Fibroblast of gingiva (primary cell): ENCODE data around the gene PARD6A.

Experiments used
- DNase-seq: peaks from one replicate; pipeline ENCODE4 v3.0.0-alpha.2; 2011; ENCODE audit warnings: low read depth

The PARD6A gene, protein sequence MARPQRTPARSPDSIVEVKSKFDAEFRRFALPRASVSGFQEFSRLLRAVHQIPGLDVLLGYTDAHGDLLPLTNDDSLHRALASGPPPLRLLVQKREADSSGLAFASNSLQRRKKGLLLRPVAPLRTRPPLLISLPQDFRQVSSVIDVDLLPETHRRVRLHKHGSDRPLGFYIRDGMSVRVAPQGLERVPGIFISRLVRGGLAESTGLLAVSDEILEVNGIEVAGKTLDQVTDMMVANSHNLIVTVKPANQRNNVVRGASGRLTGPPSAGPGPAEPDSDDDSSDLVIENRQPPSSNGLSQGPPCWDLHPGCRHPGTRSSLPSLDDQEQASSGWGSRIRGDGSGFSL

DNA sequence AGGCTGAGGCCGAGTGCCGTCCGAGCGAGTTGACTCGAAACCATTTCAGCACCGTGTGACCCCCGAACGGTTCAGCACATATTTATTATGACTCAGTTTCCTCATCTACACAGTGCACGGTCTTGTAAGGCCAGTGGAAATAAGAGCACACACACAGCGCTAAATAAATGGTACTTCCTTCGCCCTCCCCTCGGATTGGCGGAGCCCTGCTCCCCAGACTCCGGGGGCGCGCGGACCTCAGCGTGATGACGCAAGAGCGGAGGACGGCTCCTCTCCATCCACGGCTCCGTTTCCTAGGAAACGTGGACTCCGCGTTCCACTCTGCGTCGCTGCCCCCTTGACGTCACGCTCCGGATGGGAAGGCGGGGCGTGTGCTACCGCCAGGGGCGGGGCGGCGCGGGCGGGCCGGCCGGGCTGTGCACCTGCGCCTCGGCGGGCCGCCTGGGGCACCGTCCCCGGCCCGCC lies at the start of gene PARD6A:
TSS of gene PARD6A (plus strand) at position 397 of the 465 bp plus-strand sequence. CDS start 79 bp downstream, outside the sequence.
- DNase-seq = peak; percentile 96

DNA sequence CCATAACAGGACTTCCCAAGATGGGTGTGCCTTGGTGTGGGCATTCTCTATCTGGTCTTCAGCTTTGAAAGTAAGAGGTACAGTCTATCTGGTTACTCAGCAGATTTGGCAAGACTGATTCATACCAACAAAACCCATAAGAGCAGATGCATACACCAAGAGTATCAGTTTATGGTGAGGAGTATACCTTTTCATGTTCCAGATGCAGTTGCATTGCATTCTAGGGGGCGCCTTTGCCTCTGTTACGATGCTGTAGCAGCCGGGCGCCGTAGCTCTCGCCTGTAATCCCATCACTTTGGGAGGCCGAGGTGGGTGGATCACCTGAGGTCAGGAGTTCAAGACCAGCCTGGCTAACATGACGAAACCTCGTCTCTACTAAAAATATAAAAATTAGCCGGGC lies 47.0 kb upstream of the PARD6A start:
- DNase-seq = no peak

DNA sequence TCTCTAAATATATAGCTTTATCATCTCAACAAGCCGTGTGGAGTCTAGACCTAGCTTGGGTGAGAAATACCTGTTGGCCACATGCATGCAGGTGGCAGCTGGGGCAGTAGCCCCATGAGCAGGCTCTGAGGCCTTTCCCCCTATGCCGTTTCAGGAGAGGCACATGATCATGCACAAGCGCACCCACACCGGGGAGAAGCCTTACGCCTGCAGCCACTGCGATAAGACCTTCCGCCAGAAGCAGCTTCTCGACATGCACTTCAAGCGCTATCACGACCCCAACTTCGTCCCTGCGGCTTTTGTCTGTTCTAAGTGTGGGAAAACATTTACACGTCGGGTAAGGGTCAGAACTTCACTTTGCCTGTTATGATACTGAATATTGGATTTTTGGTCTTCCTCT lies 32.5 kb upstream of the PARD6A start:
- DNase-seq = no peak

DNA sequence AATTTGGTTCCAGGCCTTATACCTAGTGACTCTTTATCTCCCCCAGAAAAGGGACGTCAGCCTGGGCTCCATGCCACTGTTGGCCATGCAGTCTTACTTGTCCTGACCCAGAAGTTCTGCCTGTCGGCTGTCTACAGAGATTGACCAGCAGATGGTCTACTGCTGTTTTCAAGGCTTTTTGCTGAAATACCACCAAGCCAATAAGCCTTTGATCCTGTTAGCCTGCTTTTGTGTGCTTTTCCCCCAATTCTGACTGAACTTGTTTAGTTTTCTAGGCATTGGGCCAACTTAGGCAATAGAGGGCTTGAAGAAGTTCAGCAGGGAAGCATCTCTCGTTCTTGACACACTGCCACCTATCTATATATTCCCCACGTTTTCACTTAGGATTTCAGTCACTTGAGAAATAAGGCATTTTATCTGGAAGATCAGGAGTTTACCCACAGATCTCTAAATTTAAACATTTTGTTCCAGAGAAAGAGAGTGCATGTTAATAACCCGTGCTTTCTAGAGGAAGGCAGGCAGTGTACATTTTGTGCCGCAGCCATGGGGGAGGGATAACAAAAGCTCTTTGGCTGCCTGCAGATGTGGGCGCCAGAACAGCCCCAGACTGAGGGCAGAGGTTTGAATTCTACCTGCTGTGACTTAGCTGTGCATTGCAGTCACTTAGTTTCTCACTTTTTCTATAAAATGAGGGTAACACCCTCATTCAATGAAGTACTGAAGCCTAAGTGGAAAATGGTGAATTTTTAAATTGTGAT lies 28.2 kb upstream of the PARD6A start:
- DNase-seq = peak; percentile 52

DNA sequence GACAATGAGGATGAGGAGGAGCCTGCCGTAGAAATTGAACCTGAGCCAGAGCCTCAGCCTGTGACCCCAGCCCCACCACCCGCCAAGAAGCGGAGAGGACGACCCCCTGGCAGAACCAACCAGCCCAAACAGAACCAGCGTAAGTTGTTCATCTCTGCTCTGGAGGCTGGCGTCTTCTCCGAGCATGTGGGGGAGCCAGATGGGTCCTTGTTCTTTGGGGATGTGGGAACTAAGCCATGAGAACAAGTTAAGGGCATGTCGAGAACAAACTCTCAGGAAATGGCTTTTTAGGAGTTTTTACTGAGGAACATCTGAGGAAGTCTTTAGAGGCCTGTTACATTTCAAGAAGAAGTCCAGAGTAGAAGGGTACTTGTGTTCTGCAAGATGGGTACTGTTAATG lies 24.0 kb upstream of the PARD6A start:
- DNase-seq = no peak

DNA sequence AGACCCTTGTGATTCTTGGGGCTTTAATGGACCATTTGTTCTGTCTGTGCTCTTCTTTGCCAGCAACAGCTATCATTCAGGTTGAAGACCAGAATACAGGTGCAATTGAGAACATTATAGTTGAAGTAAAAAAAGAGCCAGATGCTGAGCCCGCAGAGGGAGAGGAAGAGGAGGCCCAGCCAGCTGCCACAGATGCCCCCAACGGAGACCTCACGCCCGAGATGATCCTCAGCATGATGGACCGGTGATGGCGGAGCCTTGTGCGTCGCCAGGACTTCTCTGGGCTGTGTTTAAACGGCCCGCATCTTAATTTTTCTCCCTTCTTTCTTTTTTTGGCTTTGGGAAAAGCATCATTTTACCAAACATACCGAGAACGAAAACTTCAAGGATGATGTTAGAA lies 23.1 kb upstream of the PARD6A start:
- DNase-seq = no peak

DNA sequence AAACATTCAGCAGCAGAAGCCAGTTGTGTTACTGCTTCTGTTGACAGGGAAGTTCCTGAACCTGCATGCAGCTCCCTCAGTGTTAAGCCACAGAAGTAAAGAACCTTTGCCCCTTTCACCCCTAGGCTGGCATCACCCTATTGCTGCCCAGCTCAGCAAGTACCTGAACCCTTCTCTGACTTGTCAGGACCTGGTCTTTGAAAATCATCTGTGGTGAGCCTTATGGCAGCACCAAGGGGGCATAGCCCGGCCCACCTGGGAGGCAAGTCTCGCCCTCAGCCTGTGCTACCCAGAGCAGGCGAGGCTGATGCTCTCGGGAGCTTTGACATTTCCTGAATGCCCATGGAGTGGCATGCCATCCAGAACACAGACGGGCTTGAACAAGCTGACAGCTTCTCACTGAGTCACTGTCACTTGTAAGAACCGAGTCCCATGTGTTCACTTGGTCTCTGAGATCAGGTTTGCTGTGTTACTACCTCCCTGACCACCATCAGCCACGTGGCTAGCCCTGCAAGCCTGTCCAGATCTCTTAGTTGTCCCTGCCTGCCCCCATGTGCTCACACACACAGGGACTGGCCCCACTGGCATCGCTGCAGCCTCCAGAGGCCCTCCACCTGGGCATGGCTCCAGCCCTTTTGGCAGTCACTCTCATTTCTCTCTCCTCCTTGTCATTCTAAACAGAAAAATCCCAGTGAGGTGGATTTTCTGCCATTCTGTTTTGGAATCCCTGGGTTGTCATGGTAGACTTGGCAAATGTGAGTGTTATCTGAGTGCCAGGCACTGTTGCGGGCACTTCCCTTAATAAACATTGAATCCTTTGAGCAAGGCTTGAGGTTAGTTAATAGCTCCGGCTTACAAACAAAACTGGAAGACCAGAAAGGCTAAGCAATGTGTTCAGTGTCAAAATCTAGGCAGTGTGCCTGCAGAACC lies 18.7 kb upstream of the PARD6A start:
- peak; percentile 78 for DNase-seq

DNA sequence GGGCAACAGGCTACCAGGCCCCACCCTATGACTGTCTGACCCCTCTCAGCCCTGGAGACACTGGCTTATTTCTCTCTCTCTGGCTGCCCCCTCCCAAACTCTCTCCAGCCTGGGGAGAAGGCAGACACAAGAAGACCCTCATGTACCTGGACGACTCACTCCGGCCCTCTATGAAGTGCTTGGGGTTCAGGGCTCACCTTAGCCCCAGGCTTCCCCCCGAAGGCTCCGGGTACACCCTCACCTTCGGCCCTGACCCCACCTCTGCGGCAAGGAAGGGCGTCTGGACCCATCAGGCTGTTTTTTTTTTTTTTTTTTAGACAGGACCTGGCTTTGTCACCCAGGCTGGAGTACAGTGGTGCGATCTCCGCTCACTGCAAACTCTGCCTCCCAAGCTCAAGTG lies 16.7 kb upstream of the PARD6A start:
- DNase-seq = no peak

DNA sequence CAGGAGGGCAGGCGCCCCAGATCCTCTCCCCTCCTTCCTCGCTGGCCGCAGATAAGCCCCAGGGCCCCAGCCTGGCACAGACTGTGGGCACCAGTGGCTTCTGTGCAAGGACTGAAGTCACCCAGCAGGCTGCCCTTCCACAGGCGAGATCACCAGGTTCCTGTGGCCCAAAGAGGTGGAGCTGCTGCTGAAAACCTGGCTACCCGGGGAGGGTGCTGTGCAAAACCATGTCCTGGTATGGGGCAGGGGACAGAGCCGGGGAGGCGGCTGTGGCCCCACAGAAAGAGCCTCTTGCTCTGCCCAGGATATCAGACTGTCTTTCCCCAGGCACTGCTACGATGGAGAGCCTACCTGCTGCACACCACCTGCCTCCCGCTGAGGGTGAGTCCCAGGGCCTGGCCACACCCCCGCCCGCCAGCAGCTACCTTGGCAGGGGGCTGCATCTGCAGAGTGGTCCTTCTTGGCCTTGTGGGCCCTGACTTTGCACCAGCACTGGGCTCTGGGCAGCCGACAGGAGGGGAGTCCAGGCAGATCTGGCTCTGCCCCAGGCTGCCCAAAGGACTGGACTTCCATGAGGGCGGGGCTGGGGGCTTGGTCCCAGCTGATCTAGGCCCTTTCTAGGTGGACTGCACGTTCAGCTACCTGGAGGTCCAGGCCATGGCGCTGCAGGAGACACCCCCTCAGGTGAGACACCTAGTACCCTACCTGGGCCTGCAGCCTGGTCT lies 15.2 kb upstream of the PARD6A start:
- no peak for DNase-seq

DNA sequence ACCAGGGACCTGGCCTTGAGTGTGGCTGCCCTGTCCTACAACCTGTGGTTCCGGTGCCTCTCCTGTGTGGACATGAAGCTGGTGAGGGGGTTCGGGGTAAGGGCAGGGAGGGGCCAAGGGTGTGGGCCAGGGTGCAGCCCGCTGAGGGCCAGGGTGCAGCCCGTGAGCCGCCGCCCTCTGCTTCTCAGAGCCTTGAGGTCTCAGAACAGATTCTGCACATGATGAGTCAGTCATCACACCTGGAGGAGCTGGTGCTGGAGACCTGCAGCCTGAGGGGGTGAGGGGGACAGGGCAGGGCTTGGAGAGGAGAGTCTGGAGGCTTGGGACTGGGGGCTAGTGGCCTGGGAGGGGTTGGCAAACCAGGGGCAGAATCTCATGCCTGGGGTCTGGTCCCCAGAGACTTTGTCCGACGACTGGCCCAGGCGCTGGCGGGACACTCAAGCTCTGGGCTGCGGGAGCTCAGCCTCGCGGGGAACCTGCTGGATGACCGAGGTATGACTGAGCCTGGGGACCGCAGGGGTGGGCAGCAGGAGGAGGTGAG lies 13.6 kb upstream of the PARD6A start:
- no peak for DNase-seq

DNA sequence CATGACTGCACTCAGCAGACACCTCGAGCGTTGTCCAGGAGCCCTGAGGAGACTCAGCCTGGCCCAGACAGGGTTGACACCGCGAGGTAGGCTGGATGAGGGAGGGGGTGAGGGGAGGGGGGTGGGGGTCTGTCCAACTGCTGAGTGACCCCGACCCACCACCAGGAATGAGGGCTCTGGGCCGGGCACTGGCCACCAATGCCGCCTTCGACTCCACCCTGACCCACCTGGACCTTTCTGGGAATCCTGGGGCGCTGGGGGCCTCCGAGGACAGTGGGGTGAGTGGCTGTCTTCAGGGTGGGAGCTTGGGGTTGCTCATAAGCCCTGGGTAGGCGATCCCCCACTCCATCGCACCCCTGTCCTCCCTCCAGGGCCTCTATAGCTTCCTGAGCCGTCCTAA lies 13.1 kb upstream of the PARD6A start:
- no peak for DNase-seq

DNA sequence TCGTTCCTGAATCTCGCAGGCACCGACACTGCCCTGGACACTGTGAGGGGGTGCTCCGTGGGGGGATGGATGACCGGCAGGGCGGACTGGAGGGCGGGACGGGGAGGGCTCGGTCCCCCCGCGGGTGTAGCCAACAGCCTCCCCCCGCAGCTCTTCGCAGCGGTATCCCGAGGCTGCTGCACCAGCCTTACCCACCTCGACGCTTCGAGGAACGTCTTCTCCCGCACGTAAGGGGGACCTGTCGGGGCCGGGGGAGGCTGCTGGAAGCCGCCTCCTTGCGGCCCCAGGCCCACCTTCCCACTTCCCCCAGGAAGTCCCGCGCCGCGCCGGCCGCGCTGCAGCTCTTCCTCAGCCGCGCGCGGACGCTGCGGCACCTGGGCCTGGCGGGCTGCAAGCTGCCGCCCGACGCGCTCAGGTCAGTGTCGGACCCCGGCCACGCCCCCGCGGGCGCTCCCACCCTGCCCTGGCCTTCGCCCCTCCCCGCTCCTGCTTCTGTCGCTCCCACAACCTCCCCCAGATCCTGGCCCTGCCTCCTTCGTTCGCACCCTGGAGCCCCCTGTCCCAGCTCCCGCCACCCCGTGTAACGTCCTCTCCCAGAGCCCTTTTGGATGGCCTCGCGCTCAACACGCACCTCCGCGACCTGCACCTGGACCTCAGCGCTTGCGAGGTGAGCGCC lies 12.5 kb upstream of the PARD6A start:
- DNase-seq = no peak

DNA sequence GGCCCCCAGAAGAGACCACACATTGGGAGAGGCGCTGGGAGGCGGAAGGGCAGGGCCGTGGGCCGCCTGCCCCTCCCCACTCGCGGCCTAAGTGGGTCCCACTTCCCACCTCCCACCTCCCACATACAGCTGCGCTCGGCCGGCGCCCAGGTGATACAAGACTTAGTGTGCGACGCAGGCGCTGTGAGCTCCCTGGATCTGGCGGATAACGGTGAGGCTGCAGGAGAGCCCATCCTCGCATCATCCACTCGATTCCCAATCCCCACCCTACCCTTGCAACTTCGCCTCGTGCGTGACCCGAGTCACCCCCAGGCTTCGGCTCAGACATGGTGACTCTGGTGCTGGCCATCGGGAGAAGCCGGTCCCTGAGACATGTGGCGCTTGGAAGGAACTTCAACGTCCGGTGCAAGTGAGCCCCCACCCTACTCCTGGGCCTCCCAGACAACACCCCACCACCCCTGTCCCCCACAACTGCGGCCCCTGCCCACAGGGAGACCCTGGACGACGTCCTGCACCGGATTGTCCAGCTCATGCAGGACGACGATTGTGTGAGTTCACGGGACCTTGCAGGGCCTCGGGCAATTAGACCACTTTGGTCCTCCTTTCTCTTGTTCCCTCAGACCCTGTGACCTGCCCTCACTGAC lies 11.9 kb upstream of the PARD6A start:
- no peak for DNase-seq

DNA sequence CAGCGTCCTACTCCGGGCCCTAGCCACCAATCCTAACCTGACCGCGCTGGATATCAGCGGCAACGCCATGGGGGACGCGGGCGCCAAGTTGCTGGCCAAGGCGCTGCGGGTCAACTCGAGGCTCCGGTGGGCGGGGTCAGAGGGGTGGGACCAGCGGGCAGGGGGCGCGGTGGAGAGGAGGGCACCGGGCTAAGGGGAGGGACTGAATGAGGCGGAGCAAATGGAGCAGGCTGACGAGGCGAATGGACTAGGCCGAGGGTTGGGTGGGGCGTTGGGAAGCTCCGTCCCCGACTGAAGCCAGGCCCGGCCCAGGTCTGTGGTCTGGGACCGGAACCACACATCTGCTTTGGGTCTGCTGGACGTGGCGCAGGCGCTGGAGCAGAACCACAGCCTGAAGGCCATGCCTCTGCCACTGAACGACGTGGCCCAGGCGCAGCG lies 11.2 kb upstream of the PARD6A start:
- no peak for DNase-seq

DNA sequence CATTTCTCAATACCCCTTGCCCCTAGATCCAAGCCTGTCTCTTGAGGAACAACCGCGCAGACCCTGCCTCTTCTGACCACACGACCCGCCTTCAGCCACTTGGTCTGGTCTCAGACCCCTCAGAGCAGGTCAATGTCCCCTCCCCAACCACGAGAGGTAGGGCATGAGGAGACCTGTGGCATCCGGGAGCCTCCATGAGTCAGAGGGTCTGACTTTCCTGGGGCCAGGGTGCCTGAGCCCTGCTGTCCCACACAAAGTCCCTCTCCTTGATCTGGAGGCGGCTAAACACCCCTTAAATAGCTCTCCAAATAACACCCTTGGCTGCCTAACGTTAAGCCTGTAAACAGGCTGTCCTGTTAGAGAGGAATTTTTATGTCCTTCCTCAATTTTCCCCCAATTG lies 10.7 kb upstream of the PARD6A start:
- no peak for DNase-seq

DNA sequence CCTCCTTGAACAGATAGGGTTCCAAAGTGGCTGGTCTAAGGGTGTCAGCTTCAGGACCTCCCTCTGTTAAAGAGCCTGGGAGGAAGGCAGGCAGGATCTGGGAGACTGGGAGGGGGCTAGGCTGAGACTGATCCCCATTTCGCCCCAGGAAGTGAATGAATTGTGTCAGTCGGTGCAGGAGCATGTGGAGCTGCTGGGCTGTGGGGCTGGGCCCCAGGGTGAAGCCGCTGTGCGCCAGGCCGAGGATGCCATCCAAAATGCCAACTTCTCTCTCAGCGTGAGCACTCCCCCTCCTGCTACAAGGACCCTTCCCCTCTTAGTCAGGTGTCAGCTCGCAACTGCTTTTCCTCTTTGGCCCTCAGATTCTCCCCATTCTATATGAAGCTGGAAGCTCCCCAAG lies 9.7 kb upstream of the PARD6A start:
- no peak for DNase-seq

DNA sequence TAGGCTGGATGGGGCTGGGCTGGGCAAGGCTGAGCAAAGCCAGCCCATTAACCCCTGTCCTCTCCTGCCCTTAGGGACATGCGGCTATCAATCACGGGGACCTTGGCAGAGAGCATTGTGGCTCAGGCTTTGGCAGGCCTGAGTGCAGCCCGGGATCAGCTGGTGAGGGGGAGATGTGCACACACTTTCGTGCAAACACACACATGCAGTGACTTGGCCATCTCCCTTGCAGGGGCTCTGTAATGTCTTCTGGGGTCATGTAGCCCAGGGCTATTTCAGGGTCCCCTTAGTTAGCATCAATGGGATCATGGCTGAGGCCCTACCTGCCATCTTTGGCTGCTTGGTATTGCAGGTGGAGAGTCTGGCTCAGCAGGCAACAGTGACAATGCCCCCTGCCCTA lies 8.9 kb upstream of the PARD6A start:
- DNase-seq = no peak

DNA sequence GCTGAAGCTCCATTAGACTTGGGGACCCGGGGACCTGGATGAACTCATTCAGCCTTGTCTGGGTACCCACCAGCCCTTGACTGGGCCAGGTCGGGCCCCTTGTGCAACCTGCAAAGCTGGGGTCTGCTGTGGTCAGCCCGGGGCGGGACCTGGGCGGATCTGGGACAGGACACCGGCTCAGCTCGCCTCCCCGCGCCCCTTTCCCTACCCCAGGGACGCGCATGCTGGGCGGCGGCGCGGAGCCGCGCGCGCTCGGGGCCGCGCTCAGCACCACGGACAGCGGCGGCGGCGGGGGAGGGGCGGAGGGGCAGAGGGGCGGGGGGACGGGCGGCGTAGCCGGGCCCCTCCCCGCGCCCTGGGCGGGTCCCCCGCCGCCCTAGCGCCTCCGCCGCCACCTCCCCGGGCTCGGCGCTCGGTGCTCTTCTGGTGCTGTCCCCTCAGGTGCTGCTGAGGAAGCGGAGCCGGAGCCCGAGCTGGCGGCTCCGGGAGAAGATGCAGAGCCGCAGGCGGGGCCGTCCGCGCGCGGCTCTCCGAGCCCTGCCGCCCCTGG lies 8.1 kb upstream of the PARD6A start:
- DNase-seq = no peak

DNA sequence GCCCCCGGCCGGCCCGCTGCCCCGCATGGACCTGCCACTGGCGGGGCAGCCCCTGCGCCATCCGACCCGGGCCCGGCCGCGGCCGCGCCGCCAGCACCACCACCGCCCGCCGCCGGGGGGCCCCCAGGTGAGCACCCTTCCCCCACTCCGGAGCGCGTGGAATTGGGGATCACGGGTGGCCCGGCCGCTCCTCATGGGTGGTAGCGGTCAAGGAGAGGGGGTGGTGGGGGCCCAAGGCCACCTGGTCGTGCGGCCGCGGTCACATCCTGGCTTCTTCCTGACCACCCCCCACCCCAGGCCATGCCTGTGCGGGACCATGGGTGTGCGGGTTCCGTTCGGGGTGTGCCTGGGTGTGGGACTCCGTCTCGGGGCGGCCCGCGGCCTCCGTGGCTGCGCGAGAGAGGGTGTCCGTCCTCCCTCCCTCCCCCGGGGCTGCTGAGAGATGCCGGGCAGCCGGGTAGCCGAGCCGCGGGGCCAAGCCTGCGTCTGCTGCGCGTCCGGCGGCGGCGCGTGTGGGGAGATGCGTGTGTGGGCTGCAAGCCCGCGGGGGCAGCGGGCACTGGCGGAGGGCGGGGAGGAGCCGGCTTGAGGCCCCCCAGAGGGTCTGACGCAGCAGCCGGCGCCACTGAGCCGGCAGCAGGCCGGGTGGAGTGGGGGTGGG lies 7.5 kb upstream of the PARD6A start:
- no peak for DNase-seq
